SU-DHL-6 (cell line): ENCODE results near the gene EXOC3.

ENCODE experiments used
- H2AFZ ChIP-seq: fragments of 200-600 bp; sonication (generic); 2 replicates; pipeline ENCODE4 v1.6.1; 2014; ENCODE audit warnings: low read depth, mild to moderate bottlenecking, moderate library complexity, mixed read lengths, antibody characterized with exemption, low read length; ENCODE audit not compliant: severe bottlenecking
- H3F3A ChIP-seq: fragments of 200-600 bp; shearing (Covaris generic); 2 replicates; pipeline ENCODE4 v1.6.0; 2016; ENCODE audit warnings: antibody characterized with exemption, mild to moderate bottlenecking; ENCODE audit not compliant: insufficient read depth
- H3K27ac ChIP-seq: fragments of 200-600 bp; sonication (generic); 2 replicates; pipeline ENCODE4 v1.5.1; 2016; ENCODE audit warnings: low read depth, mild to moderate bottlenecking, low read length, moderate library complexity, mixed read lengths
- H3K27me3 ChIP-seq: fragments of 200-600 bp; sonication (generic), shearing (Covaris generic); 2 replicates; pipeline ENCODE4 v1.6.0; 2014; ENCODE audit warnings: mild to moderate bottlenecking, low read length
- H3K36me3 ChIP-seq: fragments of 200-600 bp; sonication (generic); 2 replicates; pipeline ENCODE4 v1.6.1; 2014; ENCODE audit warnings: mild to moderate bottlenecking, low read length, mixed read lengths
- H3K4me2 ChIP-seq: fragments of 300-600, 200-600 bp; shearing (Covaris generic), sonication (generic); 2 replicates; pipeline ENCODE4 v1.6.0; 2014; ENCODE audit warnings: low read length, low read depth, mild to moderate bottlenecking; ENCODE audit not compliant: poor library complexity, severe bottlenecking
- H3K4me3 ChIP-seq: fragments of 200-600 bp; sonication (generic); 2 replicates; pipeline ENCODE4 v1.5.1; 2014; ENCODE audit warnings: antibody characterized with exemption, low read length, mild to moderate bottlenecking, mixed read lengths; ENCODE audit not compliant: insufficient read depth, poor library complexity, severe bottlenecking
- H3K79me2 ChIP-seq: fragments of 200-600 bp; sonication (generic); 2 replicates; pipeline ENCODE4 v1.6.1; 2014; ENCODE audit warnings: mild to moderate bottlenecking, low read length, moderate library complexity; ENCODE audit not compliant: insufficient read depth
- H3K9ac ChIP-seq: fragments of 200-600 bp; sonication (generic); 2 replicates; pipeline ENCODE4 v1.7.0; 2014; ENCODE audit warnings: mild to moderate bottlenecking, low read length
- H3K9me2 ChIP-seq: fragments of 200-600 bp; sonication (generic); replicated peaks from 2 replicates; pipeline ENCODE4 v1.6.1; 2014; ENCODE audit warnings: low read length; ENCODE audit not compliant: insufficient read depth
- H3K9me3 ChIP-seq: fragments of 200-600 bp; sonication (generic); 2 replicates; pipeline ENCODE4 v1.6.1; 2014; ENCODE audit warnings: low read length, mixed read lengths; ENCODE audit not compliant: insufficient read depth
- H4K20me1 ChIP-seq: fragments of 200-600 bp; sonication (generic); 2 replicates; pipeline ENCODE4 v1.6.1; 2014; ENCODE audit warnings: low read depth, mild to moderate bottlenecking, antibody characterized with exemption, low read length, moderate library complexity, mixed read lengths
- CTCF ChIP-seq: fragments of 200-600 bp; sonication (generic); IDR thresholded peaks from one replicate; pipeline ENCODE4 v1.5.1; 2017; ENCODE audit warnings: antibody characterized with exemption, mild to moderate bottlenecking, low read length, moderate library complexity; ENCODE audit not compliant: insufficient read depth, poor library complexity, severe bottlenecking
- EZH2phosphoT487 ChIP-seq: fragments of 200-600 bp; sonication (generic), shearing (Covaris generic); conservative IDR thresholded peaks from 2 replicates; pipeline ENCODE4 v1.6.1; 2018; ENCODE audit warnings: mild to moderate bottlenecking, antibody characterized with exemption, low read length, moderate library complexity, mixed read lengths

EXOC3 gene

DNA sequence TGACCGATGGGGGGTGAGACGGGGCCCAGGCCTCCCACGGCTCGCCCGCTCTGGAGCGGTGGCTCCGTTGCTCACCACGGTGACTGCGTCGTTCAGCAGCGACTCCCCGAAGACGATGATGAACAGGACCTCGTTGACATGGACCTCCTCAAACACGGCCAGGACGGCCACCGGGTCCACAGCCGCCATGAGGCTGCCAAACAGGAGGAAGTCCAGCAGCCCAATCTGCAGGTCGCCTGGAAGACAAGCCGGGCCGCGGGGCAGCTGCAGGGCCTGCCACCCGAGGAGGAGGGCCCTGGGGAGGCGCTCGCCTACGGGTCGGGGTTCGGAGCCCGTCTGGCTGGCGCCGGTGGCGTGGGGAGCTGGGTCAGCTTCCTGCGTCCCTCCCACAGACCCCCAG lies 45.3 kb downstream of the EXOC3 start:
- H3K27me3 ChIP-seq, result no peaks in the 10 kb centered on the region
- no peak overlapping the region for H3K9ac ChIP-seq
- no peaks in the 10 kb centered on the region for H4K20me1 ChIP-seq
- H3K4me2 ChIP-seq, result no peak overlapping the region
- TF ChIP-seq EZH2phosphoT487, result no peak
- no peak for TF ChIP-seq CTCF
- no peaks in the 10 kb centered on the region for H3K9me3 ChIP-seq
- H3K9me2 ChIP-seq, result no peaks in the 10 kb centered on the region
- no peak overlapping the region for H3K4me3 ChIP-seq
- H3K36me3 ChIP-seq, result no peaks in the 10 kb centered on the region
- H3K27ac ChIP-seq, result no peak overlapping the region
- H3F3A ChIP-seq, result no peaks in the 10 kb centered on the region
- no peaks in the 10 kb centered on the region for H3K79me2 ChIP-seq
- no peak overlapping the region for H2AFZ ChIP-seq

- no peaks in the 10 kb centered on the region for H3K9me3 ChIP-seq
- no peaks in the 10 kb centered on the region for H3K27me3 ChIP-seq
- no peaks in the 10 kb centered on the region for H3F3A ChIP-seq
- TF ChIP-seq CTCF, result no peak
- TF ChIP-seq EZH2phosphoT487, result no peak
- no peak overlapping the region for H3K4me3 ChIP-seq
- H3K36me3 ChIP-seq, result no peaks in the 10 kb centered on the region
- no peak overlapping the region for H2AFZ ChIP-seq
- H3K79me2 ChIP-seq, result no peaks in the 10 kb centered on the region
- H3K27ac ChIP-seq, result no peak overlapping the region
- no peaks in the 10 kb centered on the region for H4K20me1 ChIP-seq
- no peaks in the 10 kb centered on the region for H3K9me2 ChIP-seq
- no peak overlapping the region for H3K4me2 ChIP-seq
- no peak overlapping the region for H3K9ac ChIP-seq
Measured at GRCh38 chr5:488744-489688, 46.0 kb downstream of the EXOC3 start.

GRCh38 chr5:489689-490080 lies 46.7 kb downstream of the EXOC3 start:
- Histone ChIP-seq H3F3A (no peaks in the 10 kb centered on the region), H3K27me3 (no peaks in the 10 kb centered on the region), H3K9ac (no peak overlapping the region), H3K36me3 (no peaks in the 10 kb centered on the region), H2AFZ (no peak overlapping the region), H3K9me3 (no peaks in the 10 kb centered on the region), H4K20me1 (no peaks in the 10 kb centered on the region), H3K27ac (no peak overlapping the region), H3K9me2 (no peaks in the 10 kb centered on the region), H3K79me2 (no peaks in the 10 kb centered on the region), H3K4me3 (no peak overlapping the region), H3K4me2 (no peak overlapping the region)
- TF ChIP-seq EZH2phosphoT487 (no peak), CTCF (no peak)
